HG02981 (cell line): ENCODE results near the gene VPS13C.
A peak's percentile ranks its signal among the peaks of the same experiment; 100 is the strongest.

ENCODE experiments used
- ATAC-seq: cut with Tn5 transposase; IDR thresholded peaks from one replicate; pipeline ENCODE4 v1.9.1; 2021; ENCODE audit warnings: mild to moderate bottlenecking, moderate library complexity; ENCODE audit not compliant: unreplicated experiment

Gene VPS13C

DNA sequence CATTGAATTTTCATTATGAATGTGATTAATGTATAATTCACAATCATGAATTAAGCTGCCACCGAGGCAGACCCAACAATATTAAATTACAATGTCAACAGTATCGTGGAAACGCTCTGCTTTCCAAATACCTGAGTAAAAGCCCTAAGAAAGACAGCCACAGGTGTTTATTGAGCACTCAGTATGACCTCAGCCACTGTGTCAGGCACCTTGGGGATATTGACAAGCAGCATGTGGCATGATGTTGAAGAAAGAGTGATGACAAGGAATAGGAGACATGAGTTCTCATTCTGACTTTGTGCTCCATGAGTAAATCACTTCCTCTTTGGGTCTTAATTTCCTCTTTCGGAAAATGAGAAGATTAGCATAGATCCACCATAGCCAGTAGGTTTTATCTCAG lies 19.3 kb upstream of the VPS13C start:
- ATAC-seq = no peak

DNA sequence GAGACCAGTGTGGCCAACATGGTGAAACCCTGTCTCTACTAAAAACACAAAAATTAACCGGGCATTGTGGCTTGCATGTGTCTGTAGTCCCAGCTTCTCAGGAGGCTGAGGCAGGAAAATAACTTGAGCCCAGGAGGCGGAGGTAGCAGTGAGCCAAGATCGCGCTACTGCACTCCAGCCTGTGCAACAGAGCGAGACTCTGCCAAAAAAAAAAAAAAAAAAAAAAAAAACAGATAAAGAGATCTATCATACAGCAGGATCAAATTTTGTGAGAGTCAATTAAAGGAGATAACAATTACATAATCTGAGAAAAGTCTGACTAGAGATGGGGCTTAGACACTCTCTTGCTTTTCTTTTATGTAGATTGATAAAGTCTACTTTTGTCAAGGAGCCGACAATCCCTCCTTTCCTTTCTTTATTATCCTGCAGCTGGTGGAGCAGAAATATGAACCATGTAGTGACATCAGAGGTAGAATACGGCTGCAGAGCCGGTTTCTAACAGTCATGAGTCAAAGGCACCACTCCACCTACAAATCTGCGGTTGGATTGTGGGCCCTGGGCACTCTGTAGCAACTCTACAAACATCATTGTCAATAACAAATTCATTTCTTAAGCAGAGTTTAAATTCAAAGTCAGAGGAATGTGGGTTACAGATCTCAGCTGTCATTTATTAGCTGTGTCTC lies 15.5 kb upstream of the VPS13C start:
- no peak for ATAC-seq

DNA sequence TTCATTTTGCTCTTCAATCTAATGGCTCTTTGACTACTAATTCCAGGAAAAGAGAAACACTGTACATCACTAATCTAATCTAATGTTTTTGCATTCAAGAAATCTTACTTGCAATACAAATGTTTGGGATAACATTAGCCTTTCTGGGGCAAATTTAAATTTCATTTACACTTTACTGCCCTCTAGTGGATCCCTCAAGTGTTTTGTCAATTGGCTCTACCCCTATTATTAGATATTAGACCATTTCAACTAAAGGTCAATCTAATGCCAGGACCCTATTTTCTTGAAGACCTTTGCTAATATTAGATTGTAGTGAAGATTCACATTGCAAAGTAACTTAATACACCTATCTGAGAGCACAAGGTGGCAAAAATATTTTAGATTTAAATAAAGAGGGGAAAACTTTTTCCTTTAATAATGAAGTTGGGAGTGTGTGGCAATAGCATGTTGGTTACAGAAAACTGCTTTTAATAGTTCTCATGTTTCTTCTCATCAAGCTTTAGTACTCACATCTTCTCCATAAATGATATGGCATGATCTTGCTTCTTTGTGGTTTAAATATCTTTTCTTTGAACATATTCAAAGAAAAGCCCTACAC lies 11.6 kb upstream of the VPS13C start:
- no peak for ATAC-seq

DNA sequence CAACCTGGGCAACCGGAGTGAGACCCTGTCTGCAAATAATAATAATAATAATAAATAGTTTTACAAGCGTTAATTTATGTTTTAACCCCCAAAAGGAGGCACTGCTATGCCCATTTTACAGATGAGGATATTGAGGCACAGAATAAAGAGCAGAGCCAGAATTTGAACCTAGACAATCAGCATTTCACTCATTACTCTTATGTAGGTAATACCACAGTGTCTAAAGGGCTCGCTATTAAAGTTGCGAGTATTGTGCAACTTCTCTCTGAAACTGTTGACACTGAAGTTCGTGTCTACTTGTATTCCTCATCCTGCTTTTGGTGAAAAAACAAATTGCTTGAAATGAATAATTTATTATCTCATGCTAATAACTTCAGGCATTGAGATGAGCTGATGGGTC lies 9.3 kb upstream of the VPS13C start:
- no peak for ATAC-seq

DNA sequence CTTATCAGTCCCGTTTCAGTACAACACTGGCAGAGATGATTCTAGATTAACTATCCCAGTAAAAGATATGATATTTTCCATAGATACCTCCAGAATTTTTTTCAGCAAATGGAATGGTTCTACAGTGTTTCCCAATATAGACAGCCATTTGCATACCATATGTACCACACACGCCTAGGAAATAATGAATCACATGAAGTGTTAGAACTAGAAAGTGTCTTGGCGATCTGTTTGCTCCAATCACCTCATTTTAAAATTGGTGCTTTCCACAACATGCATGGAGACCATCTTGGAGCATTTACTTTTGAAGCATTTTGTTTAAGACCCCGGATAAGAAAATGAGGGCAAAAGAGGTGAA lies 8.5 kb upstream of the VPS13C start:
- ATAC-seq = no peak

DNA sequence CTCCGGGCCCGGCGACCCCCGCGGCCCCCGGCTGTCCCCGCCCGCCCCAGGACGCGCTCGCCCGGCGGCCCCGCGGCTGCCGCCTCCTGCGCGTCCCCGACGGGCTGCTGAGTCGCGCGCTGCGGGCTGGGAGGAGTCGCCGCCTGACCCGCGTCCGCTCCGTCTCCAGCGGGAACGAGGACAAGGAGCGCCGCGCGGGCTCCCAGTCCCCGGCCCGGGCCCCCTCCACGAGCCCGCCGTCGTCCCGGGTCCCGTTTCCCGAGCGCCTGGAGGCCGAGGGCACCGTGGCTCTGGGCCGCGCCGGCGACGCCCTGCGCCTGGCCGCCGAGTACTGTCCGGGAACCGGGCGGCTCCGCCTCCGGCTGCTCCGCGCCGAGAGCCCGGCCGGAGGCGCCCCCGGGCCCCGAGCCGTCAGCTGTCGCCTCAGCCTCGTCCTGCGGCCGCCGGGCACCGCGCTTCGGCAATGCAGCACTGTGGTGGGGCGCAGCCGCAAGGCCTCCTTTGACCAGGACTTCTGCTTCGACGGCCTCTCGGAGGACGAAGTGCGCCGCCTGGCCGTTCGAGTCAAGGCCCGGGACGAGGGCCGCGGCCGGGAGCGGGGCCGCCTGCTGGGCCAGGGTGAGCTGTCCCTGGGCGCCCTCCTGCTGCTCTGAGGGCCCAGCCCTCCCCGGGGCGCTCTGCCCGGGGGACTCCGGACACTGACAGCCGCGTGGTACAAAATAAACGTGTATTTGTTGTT lies 8.0 kb upstream of the VPS13C start:
- ATAC-seq = no peak

DNA sequence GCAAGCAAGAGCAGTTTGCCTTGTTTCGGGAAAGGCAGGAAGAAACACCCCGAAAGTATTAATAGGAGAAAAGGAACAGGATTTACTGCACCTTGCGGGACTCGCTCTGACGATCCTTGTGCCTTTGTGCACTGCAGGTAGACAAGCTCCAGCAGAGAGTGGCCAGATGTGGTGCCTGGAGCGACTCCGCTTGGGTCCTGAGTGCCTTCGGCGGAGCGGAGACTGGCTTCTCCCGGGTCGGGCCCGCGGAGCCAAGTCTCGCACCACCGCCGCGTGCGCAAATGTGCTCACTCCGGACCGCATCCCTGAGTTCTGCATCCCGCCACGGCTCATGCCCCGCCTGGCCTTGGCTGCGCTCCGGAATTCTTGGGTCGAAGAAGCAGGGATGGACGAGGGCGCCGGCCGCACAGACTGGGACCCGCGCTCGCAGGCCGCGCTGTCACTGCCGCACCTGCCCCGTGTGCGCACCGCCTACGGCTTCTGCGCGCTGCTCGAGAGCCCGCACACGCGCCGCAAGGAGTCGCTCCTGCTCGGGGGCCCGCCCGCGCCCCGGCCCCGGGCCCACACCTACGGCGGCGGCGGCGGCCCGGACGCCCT lies 7.3 kb upstream of the VPS13C start:
- no peak for ATAC-seq

DNA sequence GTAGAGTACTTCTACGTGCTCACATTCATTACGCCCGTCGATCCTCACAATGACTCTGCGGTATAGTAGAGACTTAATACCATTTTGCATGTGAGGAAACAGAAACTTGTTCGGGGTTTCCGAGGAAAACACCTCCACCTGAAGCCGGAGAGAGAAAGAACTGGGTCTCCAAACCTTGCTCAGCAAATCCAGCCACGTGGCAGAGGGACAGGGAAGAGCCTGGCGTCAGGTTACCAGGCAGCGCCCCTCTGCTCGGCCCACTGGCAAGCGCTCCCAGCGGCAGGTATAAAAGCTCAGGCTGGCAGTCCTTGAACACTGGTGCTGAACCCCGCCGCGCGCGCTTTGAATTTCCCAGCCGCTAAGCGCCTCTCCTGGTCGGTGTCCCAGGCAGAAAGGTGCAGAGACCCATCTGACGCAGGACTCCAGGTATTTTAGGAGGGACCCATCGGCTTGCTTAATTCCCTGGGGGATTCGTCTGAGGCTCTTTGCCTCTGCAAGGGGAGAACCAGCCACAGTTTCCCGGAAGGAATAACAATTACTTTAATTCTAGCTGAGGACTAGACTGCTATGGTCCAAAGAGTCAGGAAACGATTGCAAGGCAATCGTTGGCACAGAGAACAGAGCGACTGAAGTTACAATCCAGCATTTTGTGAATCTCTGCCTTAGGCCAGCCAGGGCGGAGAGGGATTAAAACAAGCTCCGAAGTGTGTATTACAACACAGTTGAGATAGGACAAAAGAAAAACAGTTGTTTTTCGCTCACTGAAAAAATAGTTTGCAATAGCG lies 6.6 kb upstream of the VPS13C start, which contains the start of gene C2CD4A:
TSS of gene C2CD4A (plus strand) at position 315 of the 785 bp plus-strand sequence. CDS start 637 bp downstream, outside the sequence.
- ATAC-seq = peak; percentile 44

DNA sequence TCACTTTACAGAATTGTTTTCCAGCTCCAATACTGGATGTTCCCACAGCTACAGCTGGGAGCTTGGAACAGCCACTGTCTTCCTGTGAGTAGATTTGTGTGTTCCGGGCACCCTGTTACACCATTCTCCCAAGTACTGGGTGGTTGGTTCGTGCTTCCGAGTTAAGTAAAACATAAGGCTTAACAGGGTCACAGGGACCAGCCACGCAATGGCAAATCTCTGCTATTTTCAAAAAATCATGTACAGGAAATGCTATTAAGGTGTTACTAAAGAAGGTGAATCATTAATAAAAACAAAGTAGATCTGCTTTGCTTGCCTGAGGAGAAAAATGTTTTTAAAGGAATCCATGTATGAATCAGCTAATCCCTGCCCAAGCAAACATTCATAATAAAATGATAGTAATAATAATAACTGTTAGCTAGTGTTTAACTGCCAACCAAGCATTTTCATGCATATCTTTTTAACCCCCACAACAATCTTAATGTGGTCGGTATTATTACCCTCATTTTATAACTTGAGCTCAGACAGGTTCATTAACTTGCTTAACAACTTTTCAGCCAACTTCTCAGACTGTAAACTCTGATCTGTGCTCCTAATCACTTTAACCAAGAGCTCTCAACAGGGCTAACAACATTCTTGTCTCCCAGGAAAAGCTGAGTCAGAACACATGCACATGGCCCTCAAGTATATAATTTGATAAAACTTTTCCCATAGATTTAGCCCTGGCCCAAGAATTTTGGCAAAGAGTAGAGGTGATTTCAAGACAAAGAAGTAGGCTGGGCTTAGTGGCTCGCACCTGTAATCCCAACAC lies 3.8 kb upstream of the VPS13C start:
- ATAC-seq = no peak

DNA sequence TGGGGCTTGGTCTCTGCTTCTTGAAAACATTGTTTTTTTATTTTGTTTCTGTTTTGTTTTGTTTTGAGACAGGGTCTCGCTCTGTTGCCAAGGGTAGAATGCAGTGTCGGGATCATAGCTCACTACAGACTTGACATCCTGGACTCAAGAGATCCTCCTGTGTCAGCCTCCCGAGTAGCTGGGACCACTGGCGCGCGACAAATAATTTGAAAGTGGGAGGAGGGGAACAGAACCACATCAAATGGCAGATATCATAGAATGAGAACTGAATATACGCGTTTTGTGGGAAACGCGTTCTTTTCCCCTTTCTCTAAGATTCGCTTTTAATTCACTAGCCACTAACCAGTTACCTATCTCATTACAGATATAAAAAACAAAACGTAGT lies 641 bp upstream of the VPS13C start:
- no peak for ATAC-seq

DNA sequence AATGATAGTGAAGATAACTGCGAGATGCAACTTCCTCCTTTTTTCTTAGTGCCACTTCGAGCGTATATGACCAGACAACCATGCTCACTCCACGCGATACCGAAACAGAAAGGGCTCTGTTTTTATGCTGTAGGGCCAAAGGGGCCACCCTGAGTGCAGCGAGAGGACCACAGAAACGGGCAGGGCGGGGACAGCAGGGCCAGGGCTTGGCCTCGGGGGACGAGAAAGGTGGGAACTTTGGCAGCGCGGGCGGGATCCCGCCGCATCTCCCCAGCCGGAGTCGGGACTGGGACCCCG lies 483 bp downstream of the VPS13C start:
- ATAC-seq = peak; percentile 70

DNA sequence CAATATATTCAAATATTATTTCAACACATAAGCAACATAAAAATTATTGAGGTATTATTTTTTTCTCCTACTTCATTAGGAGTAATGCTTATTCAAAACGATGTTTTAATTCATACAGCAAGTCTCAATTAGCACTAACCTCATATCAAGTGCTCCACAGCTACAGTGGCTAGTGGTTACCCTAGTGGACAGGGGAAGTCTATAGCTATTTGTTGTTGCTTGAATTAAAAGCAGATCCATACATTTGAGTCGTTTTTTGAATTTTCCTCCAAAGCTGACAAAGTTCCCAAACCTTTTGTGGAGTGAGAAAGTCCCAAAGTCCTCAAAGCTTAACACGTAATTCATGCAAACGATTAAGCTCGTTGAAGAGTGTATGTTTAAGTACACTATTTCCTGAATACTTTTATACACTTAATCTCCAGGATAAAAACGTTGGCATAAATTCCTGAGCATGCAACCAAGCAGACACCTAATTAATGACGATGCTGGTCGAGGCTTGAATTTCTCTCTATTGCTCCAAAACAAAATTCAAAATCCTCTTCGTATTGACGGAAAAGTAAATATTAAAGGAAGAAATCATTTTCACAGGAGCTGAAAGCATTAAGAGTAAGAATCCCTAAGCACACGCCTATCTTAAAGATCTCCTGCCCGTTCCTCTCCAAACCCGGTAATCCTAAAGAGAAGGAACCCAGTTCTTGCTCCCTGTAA lies 985 bp downstream of the VPS13C start:
- ATAC-seq = no peak

DNA sequence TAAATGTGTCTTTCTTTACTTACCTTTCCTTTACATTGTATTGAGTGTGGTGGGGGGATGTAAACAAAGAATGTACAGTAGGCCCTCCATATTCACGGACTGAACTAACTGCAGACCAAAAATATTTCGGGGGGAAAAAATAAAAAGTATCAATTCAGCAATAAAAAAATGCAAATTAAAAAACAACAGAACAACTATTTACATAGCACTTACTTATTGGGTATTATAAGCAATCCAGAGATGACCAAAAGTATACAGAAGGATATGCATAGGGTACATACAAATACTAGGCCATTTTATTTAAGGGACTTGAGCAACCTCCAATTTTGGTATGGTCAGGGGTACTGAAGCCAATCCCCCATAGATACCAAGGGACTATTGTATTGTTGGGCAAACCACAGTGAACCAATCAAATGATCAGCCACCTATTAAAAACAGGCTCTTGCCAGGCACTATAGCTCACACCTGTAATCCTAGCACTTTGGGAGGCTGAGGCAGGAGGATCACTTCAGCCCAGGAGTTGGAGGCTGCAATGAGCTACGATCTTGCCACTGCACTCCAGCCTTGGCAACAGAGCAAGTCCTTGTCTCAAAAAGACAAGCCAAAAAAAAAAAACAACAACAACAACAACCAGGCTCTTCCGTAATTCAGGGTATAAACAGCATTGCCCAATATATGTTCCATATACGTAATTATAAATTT lies 1.8 kb downstream of the VPS13C start:
- no peak for ATAC-seq

DNA sequence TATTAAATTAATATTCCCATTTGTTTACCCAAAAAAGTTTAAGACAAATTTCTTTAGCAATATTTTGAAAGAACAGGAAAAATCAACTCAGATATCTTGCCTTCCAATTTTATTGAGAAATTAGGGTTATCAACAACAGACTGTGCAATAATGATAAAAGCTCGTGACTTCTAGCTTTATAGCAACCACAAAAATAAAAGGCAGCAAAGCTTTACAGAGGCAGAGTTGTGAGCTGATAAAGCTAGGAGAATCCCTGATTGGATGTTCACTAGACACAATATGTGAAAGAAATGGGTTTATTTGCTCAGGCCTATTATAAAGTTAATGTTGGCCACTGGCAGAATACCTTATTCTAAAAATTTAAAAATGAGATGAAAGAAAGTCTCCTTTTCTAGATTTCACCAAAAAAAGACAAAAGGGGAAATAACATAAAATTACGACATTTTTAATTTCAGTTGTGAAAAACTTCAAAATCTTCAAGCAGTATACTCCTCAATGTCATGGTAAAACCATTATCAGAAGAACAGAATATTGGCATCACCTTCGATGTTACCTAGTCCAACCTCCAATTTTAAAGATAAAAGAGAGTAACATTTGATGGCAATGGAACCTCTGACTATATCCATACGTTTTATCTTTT lies 2.8 kb downstream of the VPS13C start:
- ATAC-seq = no peak

DNA sequence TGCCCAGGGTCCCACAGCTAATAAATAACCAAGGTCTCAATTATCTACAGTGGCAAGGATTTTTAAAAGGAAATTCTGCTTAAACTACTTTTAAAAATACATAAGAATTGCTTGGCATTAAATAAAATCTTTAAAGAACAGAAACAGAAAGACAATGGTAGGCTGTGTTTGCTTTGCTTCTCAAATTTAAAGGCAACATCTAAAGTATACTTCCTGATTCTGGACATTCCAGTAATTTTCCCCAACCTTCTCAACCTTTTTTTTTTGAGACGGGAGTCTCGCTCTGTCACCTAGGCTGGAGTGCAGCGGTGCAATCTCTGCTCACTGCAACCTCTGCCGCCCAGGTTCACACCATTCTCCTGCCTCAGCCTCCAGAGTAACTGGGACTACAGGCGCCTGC lies 5.3 kb downstream of the VPS13C start:
- no peak for ATAC-seq

DNA sequence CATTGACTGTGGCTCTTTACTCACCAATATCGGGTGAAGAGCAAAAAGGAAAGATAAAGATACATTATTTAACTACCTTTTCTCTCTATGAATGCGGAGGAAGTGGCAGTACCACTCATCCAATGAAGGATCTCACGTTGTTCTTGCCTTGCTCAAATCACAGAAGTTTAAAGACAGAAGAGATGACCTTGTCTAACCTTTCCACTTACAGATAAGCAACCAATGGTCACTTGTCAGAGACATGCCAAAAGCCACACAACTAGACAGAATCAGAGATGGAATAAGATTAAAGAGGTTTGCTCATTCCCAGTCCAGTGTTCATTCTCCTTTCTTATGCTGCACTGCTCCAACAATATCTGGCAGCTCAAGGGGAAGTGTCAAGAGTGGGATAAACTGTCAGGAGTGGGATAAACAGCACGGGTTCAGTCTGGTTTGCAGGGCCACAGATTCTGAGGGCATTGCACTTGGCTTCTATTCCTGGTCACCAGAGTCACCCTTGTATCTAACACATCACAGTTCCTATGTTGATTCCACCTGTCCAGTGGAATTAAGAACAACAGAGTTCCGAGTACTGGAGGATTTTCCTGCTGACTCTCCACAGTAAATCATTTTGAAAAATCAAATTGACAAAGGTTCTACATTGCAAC lies 6.7 kb downstream of the VPS13C start:
- ATAC-seq = no peak

DNA sequence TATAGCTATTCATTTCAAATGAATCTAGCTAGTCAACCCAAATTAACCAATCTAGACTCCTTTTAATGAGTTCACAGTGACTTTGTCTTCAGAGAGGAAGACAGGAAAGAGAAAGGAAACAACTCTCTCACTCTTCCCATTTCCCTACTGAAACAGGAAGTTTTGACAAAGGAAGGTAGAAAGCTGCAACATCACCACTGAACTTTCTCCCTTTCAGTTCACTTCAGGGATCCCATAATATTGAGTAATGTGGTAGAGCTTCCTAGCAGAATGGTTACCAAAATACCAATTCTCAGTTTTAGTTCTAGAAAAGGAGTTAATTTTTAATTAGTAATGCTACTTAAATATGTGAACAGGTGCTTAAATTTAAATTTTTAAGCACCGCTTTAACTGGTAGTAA lies 7.5 kb downstream of the VPS13C start:
- ATAC-seq = peak; percentile 43

DNA sequence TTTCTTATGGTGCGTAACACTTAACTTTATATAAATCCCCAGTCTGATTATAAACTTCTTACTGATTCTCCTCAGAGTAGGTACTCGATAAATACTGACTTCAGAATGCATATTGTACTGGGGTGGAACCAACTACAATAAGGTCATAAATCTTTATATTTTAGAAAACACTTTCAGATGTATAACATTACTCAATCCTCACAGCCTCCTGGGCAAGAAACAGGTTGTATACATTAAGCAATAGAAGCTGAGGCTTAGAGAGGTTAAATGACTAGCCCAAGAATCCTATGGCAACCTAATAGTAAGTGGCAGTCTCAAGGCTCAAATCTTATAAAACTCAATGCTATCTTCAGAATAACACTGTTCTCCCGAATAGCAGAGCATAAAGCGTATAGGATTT lies 9.1 kb downstream of the VPS13C start:
- ATAC-seq = no peak
